Measurements from ENCODE around the gene ONECUT3.
A peak's percentile ranks its signal among the peaks of the same experiment; 100 is the strongest.
"Not testable (repeated sequence)": the region's sequence is repeated elsewhere in the genome, so short reads cannot be mapped to it uniquely, and the experiment has no call there.

The ONECUT3 gene

GRCh38 chr19:1794424-1795172, 41.3 kb downstream of the ONECUT3 start:
- no peak for DNase-seq (ENCODE audit: low spot score)

- DNase-seq (ENCODE audit: low spot score): no peak
Measured at GRCh38 chr19:1796395-1797142, 43.3 kb downstream of the ONECUT3 start.

GRCh38 chr19:1797313-1797712, 44.0 kb downstream of the ONECUT3 start:
- not testable (repeated sequence) for DNase-seq (ENCODE audit: low spot score)

GRCh38 chr19:1799695-1800342, 46.5 kb downstream of the ONECUT3 start:
- no peak for DNase-seq (ENCODE audit: low spot score)

- DNase-seq (ENCODE audit: low spot score): no peak
Measured at GRCh38 chr19:1804858-1805257, 51.6 kb downstream of the ONECUT3 start.

GRCh38 chr19:1805401-1806183, 52.3 kb downstream of the ONECUT3 start:
- no peak for DNase-seq (ENCODE audit: low spot score)

- DNase-seq (ENCODE audit: low spot score): no peak
Measured at GRCh38 chr19:1806184-1807029, 53.1 kb downstream of the ONECUT3 start.

GRCh38 chr19:1807030-1807694, 53.9 kb downstream of the ONECUT3 start:
- no peak for DNase-seq (ENCODE audit: low spot score)

GRCh38 chr19:1807695-1808394, 54.5 kb downstream of the ONECUT3 start:
- DNase-seq (ENCODE audit: low spot score): no peak

DNA sequence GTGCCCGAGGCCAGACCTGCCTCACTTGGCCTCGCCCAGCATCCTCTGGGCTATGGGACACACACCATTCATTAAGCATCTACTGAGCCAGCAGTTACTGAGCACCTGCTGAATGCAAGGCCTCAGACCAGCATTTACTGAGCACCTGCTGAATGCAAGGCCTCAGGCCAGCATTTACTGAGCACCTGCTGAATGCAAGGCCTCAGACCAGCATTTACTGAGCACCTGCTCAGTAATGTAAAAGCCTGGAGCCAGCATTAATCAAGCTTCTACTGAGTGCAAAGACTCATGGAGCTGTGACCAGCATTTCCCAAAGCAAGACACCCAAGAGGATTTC, 55.1 kb downstream of the ONECUT3 start:
- DNase-seq (ENCODE audit: low spot score): no peak

- no peak for DNase-seq (ENCODE audit: low spot score)
Measured at GRCh38 chr19:1809678-1810077, 56.4 kb downstream of the ONECUT3 start.

DNA sequence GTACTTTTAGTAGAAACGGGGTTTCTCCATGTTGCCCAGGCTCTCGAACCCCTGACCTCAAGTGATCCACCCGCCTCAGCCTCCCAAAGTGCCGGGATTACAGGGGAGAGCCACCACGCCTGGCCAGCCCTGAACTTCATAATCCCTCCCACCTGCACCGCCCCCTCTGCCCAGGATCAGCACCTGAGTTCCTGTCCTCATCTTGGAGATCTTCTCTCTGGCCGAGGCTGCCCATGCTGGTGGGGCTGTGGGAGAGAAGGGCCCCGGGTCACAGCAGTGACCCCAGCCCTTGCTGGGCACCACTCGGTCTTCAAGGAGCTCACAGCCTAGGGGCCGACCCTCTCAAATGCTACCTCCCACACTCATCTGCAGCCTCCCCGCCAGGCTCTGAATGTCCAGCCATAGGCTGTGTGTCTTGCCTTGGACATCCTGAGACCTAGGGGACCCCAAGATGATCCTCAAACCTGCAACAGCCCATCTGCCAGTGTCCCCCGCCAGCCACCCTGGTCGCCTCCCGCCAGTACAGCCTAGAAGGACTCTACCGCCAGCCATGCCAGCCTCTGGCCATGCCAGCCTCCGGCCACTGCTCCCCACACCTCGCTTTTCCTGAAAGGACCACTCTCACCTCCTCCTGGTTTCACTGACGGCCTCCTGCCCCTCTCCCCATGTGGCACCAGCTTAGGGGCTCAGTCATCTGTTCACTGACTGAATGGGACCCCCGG, 57.3 kb downstream of the ONECUT3 start:
- no peak for DNase-seq (ENCODE audit: low spot score)

DNA sequence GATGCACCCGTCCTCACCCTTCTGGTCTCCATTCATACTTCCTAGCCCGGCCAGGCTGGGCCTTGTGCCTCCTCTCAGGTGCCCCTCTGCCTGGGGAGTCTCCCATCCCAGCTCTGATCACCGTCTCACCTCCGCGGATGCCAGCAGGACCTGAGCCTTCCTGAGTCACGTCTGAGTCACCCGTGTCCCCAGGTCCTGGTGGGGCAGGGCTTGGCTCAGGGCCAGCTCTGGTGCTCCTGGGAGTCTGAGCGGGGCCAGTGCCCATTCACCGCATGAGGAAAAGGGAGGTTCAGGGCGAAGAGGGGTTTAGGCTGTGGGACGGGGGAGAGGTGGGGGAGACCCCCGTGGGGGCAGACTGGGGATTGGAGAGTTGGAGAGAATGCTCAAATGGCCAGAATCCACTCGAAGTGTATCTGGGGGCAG, 58.2 kb downstream of the ONECUT3 start:
- no peak for DNase-seq (ENCODE audit: low spot score)

DNA sequence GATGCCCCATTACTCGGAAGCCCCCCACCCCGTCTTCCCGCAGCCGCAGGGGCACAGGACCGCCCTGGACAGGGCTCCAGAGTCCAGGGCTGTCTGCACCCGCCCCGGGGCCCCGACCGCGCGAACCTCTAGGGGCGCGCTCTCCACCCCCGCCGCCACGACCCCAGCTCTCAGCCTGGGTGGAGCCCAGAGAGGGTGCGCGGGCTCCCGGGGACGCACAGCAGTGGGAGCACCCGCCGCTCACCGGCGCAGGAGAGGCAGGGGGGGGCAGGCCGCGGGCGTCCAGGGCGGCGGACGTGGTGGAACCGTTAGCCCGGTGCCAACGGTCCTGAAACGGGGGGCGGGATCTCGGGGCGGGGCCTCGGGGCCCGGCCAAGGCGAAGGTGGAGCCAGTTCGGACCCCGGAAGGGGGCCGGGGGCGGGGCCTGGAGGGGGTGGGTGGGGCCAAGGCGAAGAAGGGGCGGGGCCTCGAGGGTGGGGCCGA, 58.7 kb downstream of the ONECUT3 start, which contains the start of gene ATP8B3:
ATP8B3 (minus strand) TSS at position 335 of the 484 bp plus-strand sequence. CDS start 540 bp downstream, outside the sequence.
- no peak for DNase-seq (ENCODE audit: low spot score)

DNA sequence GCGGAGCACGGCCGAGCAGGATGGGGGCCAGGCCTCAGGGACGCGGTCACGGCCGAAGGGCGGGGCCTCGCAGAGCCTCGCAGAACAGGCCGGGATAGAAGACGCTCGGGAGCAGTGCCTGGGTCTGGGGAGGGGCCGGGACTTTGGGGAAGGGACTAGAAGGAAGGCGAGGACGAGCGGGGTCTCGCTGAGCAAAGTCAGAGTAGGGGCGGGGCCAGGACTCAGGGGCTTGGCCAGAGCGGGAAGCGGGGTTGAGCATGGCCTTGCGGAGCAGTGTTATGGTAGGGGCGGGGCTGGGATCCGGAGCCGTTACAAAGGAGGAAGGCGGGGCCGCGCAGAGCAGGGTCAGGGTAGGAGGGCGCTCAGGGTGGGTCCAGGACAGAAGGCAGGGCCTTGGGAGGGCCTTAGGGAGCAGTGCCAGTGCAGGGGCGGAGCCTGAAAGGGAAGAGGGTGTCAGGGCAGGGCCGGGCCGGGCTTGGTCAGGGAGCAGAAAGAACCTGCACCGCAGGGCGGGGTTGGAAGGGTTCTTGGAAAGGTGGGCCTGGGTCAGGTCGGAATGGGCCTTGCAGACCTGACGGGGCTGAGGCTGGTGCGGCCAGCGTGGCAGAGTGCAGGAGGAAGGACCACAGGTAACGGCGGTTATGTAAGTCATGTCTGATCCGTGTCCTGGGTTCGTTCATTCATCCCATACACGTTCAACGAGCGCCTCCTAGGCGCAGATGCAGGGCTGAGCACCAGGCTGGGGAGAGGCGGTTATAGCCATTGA, 59.3 kb downstream of the ONECUT3 start:
- peak; percentile 96 for DNase-seq (ENCODE audit: low spot score)

- DNase-seq (ENCODE audit: low spot score): no peak
Measured at GRCh38 chr19:1813192-1814182, 60.2 kb downstream of the ONECUT3 start.

GRCh38 chr19:1814391-1814790, 61.1 kb downstream of the ONECUT3 start:
- no peak for DNase-seq (ENCODE audit: low spot score)
